ENCODE data around the gene LAMB1. TPM values are rescaled to one million over a fixed set of nuclear protein-coding genes. Genes with fewer than 3 reads are reported as not detected.

The LAMB1 gene
- total and polyA plus RNA-seq, 2 of the 13 experiments (the other 11 are each of a cell fraction or from before 2014, with no cell fraction given), result 109 to 124 TPM

- 0 out of 4 replicates have a peak, but pooled peaks of 1 of the 2 experiments have one; percentile 20 for TF ChIP-seq REST (IDR thresholded peaks at IDR 0.05; ENCODE audit: borderline replicate concordance in 1 of 2, low read depth in 1 of 2, low read length in 2 of 2)
- peak; percentile 57; the same call in 1 of the 2 replicates for TF ChIP-seq POLR2AphosphoS5 (IDR thresholded peaks at IDR 0.05; ENCODE audit: low read depth, low read length)
- TF ChIP-seq GABPA (IDR thresholded peaks at IDR 0.05; ENCODE audit: low read depth, low read length), result no peak
- TF ChIP-seq GABPA (CRISPR knock-in tag; IDR thresholded peaks at IDR 0.05; ENCODE audit: low read depth), result peak; percentile 32; the same call in 1 of the 2 replicates
- TF ChIP-seq SIN3A (IDR thresholded peaks at IDR 0.05; ENCODE audit: borderline replicate concordance, low read depth, low read length), result peak; percentile 11; the same call in 1 of the 2 replicates
- TF ChIP-seq FOSL2 (CRISPR knock-in tag; IDR thresholded peaks at IDR 0.05), result peak; percentile 50; the same call in 1 of the 2 replicates
- 0 out of 2 replicates have a peak, but pooled peaks have one; percentile 11 for TF ChIP-seq ZNF510 (CRISPR knock-in tag; IDR thresholded peaks at IDR 0.05; ENCODE audit: low read depth)
- TF ChIP-seq, protein P1, sequence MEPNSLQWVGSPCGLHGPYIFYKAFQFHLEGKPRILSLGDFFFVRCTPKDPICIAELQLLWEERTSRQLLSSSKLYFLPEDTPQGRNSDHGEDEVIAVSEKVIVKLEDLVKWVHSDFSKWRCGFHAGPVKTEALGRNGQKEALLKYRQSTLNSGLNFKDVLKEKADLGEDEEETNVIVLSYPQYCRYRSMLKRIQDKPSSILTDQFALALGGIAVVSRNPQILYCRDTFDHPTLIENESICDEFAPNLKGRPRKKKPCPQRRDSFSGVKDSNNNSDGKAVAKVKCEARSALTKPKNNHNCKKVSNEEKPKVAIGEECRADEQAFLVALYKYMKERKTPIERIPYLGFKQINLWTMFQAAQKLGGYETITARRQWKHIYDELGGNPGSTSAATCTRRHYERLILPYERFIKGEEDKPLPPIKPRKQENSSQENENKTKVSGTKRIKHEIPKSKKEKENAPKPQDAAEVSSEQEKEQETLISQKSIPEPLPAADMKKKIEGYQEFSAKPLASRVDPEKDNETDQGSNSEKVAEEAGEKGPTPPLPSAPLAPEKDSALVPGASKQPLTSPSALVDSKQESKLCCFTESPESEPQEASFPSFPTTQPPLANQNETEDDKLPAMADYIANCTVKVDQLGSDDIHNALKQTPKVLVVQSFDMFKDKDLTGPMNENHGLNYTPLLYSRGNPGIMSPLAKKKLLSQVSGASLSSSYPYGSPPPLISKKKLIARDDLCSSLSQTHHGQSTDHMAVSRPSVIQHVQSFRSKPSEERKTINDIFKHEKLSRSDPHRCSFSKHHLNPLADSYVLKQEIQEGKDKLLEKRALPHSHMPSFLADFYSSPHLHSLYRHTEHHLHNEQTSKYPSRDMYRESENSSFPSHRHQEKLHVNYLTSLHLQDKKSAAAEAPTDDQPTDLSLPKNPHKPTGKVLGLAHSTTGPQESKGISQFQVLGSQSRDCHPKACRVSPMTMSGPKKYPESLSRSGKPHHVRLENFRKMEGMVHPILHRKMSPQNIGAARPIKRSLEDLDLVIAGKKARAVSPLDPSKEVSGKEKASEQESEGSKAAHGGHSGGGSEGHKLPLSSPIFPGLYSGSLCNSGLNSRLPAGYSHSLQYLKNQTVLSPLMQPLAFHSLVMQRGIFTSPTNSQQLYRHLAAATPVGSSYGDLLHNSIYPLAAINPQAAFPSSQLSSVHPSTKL (CRISPR knock-in tag; IDR thresholded peaks at IDR 0.05), result peak; percentile 15; the same call in 1 of the 2 replicates
- TF ChIP-seq ARID4A (CRISPR knock-in tag; IDR thresholded peaks at IDR 0.05; ENCODE audit: borderline replicate concordance), result peak; percentile 58; the same call in 1 of the 2 replicates
- TF ChIP-seq SRSF1 (optimal IDR thresholded peaks at IDR 0.05; ENCODE audit: low read depth, low read length), result peak; percentile 82
- peak; percentile 86 for TF ChIP-seq RBFOX2 (IDR thresholded peaks at IDR 0.05; ENCODE audit: low read depth, low read length)
- TF ChIP-seq BCL3 (CRISPR knock-in tag; IDR thresholded peaks at IDR 0.05), result peak; percentile 52; the same call in 1 of the 2 replicates
- TF ChIP-seq ZNF772 (CRISPR knock-in tag; IDR thresholded peaks at IDR 0.05), result peak; percentile 36; the same call in 1 of the 2 replicates
- peak; percentile 61 for TF ChIP-seq ASH2L (IDR thresholded peaks at IDR 0.05; ENCODE audit: insufficient read length, low read depth, low read length)
Observed at GRCh38 chr7:108002726-108003598, at the start of gene LAMB1 (continued).

Measured in HepG2 (cell line).